ENCODE data around the gene GPR146.

- no peak for TF ChIP-seq ZFP30 (CRISPR knock-in tag; IDR thresholded peaks at IDR 0.05)
- TF ChIP-seq POU6F1 (CRISPR knock-in tag; IDR thresholded peaks at IDR 0.05; ENCODE audit: borderline replicate concordance, low read depth), result no peak
- TF ChIP-seq RARB (CRISPR knock-in tag; IDR thresholded peaks at IDR 0.05), result no peak
- no peak for TF ChIP-seq CREB5 (CRISPR knock-in tag; IDR thresholded peaks at IDR 0.05; ENCODE audit: low read depth)
- TF ChIP-seq, protein P1, sequence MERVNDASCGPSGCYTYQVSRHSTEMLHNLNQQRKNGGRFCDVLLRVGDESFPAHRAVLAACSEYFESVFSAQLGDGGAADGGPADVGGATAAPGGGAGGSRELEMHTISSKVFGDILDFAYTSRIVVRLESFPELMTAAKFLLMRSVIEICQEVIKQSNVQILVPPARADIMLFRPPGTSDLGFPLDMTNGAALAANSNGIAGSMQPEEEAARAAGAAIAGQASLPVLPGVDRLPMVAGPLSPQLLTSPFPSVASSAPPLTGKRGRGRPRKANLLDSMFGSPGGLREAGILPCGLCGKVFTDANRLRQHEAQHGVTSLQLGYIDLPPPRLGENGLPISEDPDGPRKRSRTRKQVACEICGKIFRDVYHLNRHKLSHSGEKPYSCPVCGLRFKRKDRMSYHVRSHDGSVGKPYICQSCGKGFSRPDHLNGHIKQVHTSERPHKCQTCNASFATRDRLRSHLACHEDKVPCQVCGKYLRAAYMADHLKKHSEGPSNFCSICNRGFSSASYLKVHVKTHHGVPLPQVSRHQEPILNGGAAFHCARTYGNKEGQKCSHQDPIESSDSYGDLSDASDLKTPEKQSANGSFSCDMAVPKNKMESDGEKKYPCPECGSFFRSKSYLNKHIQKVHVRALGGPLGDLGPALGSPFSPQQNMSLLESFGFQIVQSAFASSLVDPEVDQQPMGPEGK (CRISPR knock-in tag; IDR thresholded peaks at IDR 0.05; ENCODE audit: borderline replicate concordance), result no peak
- no peak for TF ChIP-seq CSDC2 (CRISPR knock-in tag; IDR thresholded peaks at IDR 0.05)
- TF ChIP-seq ZC3H10 (CRISPR knock-in tag; IDR thresholded peaks at IDR 0.05), result no peak
- TF ChIP-seq BACH2 (CRISPR knock-in tag; IDR thresholded peaks at IDR 0.05; ENCODE audit: borderline replicate concordance), result no peak
- no peak for TF ChIP-seq OSR1 (CRISPR knock-in tag; IDR thresholded peaks at IDR 0.05)
- no peak for TF ChIP-seq SNAI2 (CRISPR knock-in tag; IDR thresholded peaks at IDR 0.05)
Observed at GRCh38 chr7:1062296-1063294, 18.2 kb downstream of the GPR146 start.
